GM12865 (cell line): ENCODE data around the gene TGM3.

Experiments used
- DNase-seq: peaks from one replicate; pipeline ENCODE4 v3.0.0; 2010; ENCODE audit warnings: low read depth
- H3K4me3 ChIP-seq: 2 replicates; pipeline ENCODE4 v1.5.1; 2011; ENCODE audit warnings: mild to moderate bottlenecking, low read depth, low read length, control low read depth
- TF ChIP-seq, protein P1 (sequence below): IDR thresholded peaks from 2 replicates; pipeline ENCODE4 v1.5.1; 2011; ENCODE audit warnings: low read length, control low read depth, low read depth, inconsistent platforms; ENCODE audit not compliant: insufficient read depth; ENCODE audit errors: missing control alignments

Gene TGM3

DNA sequence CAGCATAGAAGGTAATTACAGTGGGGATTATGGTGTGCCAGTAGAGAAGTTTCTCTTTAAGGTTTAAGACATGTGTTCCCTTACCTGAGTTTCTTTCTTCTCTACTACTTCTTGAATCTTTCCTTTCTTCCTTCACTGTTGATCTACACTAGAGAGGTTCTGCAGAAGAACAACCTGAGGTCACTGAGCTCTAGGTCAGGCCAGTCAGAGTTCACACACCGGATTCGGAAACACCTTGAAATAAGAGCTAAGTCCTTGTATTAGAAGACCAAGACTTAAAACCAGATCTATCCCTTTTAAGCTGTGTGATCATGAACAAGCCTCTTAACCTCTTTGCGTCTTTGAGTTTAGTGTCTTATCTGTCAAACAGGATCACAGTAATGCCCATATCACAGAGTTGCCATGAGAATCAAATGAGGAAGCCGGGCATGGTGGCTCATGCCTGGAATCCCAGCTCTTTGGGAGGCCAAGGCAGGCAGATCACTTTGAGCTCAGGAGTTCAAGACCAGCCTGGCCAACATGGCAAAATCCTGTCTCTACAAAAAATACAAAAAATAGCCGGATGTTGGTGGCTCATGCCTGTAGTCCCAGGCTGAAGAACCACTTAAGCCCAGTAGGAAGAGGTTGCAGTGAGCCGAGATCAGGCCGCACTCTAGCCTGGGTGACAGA lies 22.0 kb upstream of the TGM3 start:
- TF ChIP-seq, protein P1, sequence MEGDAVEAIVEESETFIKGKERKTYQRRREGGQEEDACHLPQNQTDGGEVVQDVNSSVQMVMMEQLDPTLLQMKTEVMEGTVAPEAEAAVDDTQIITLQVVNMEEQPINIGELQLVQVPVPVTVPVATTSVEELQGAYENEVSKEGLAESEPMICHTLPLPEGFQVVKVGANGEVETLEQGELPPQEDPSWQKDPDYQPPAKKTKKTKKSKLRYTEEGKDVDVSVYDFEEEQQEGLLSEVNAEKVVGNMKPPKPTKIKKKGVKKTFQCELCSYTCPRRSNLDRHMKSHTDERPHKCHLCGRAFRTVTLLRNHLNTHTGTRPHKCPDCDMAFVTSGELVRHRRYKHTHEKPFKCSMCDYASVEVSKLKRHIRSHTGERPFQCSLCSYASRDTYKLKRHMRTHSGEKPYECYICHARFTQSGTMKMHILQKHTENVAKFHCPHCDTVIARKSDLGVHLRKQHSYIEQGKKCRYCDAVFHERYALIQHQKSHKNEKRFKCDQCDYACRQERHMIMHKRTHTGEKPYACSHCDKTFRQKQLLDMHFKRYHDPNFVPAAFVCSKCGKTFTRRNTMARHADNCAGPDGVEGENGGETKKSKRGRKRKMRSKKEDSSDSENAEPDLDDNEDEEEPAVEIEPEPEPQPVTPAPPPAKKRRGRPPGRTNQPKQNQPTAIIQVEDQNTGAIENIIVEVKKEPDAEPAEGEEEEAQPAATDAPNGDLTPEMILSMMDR, result no peak
- DNase-seq, result no peak
- no peak overlapping the region for H3K4me3 ChIP-seq

DNA sequence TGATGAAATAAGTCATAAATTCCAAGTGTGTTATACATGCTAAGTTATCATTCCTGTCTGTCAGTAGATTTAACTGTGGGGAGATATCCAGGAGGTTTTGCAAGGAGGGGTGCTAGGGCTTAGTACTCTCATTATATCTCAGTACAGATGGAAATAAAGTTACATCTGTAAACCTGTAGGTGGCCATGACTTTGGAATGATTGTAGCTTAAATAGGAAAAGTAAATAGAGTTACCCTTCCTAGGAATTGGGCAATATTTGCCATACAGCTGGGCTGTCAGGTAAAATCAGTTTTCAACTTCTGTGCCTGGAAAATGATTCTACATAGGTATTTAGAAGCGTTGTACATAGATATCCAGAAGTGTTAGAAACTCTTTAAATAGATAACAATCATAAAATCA lies 19.8 kb upstream of the TGM3 start:
- H3K4me3 ChIP-seq, result no peak overlapping the region
- DNase-seq, result no peak
- TF ChIP-seq, protein P1, result no peak

DNA sequence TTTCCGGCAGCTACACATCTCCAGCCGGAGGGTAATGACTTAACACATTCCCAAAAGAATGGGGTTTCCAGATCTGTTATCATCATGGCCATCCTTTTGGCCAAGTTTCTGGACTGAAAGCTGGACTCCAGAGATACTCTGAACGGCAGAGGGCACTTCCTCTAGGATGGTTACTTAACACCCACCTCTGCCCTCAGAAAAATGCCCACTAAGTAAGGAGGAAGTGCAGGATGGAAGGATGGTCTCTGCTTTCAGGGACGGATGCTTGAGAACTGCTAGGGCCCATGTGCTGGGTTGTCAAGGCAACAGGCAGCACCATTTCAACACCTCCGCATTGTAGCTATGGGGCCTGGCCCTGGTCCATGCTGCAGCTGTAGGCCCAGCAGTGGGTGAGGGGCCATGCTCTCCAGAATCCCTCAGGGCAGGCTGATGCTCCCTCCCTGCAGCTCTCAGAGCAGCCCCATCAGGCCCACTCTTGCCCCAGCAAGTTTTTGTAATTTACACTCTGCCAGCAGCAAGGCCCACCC lies 16.5 kb upstream of the TGM3 start:
- no peak for DNase-seq

DNA sequence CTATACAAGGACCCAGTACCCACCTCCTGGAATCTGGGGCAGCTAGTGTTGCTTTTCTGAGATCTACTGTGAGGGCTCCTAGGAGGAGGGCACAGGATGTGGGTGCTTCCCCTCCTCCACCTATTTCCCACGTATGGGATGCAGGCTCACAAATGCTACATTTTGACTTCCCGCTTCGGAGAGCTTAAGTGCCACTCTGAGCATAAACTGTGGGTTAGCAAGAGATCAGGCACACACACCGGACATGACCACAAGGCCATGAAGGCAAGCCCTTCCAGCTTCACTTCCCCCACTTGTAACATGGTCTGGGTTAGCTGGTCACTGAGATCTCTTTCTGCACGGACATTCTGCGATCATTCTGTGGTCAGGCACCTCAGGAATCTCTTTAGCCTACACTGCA lies 15.7 kb upstream of the TGM3 start:
- no peak for DNase-seq
- H3K4me3 ChIP-seq, result no peak overlapping the region
- TF ChIP-seq, protein P1, result no peak

More for the DNA sequence above, 16.5 kb upstream of the TGM3 start:
- no peak overlapping the region for H3K4me3 ChIP-seq
- TF ChIP-seq, protein P1, result no peak

DNA sequence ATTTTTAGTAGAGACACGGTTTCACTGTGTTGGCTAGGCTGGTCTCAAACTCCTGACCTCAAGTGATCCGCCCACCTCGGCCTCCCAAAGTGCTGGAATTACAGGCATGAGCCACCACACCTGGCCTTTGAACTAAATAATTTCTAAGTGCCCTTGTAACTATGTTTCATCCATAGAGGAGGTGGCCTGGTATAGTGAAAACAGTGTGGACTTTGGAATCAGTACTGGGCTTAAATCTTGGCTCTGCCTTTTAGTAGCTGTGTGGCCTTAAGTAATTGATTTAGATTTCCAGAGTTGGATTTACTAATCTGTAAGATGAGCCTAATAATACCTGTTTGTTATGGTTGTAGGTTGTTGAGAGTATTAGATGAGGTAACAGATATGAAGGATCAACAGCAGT lies 14.2 kb upstream of the TGM3 start:
- DNase-seq, result no peak
- no peak overlapping the region for H3K4me3 ChIP-seq
- TF ChIP-seq, protein P1, result no peak

DNA sequence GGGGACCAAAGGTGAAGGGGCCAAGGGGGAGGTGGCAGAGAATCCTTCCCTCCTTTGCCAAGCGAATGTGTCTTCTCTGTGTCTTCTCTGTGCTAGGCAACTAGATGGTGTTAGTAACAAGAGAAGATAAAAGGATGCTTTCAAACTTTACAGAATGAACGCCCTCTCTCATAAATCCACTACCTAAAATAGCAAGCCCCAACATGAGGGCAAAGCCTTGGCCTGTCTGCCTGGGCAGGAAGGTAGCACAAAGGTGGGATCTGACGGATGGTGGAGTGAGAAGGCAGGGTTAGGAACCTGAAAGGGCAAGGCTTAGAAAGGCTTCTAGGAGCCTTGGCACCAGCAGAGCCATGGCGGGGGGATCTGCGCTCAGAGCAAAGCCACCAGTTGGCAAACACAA lies 13.6 kb upstream of the TGM3 start:
- no peak for DNase-seq

More for the DNA sequence above, 13.6 kb upstream of the TGM3 start:
- no peak overlapping the region for H3K4me3 ChIP-seq
- TF ChIP-seq, protein P1, result no peak
